Neutrophil (primary cell): Measurements from ENCODE around the gene GNPTG.

ENCODE experiments used
- H3K27ac ChIP-seq: fragments of 200-600 bp; sonication (generic); 2 replicates; pipeline ENCODE4 v1.5.1; 2016; ENCODE audit warnings: mild to moderate bottlenecking, moderate library complexity
- H3K27me3 ChIP-seq: fragments of 200-600 bp; sonication (generic); 2 replicates; pipeline ENCODE4 v1.6.0; 2016; ENCODE audit warnings: mild to moderate bottlenecking
- H3K36me3 ChIP-seq: fragments of 200-600 bp; sonication (generic); 2 replicates; pipeline ENCODE4 v1.5.1; 2017
- H3K4me1 ChIP-seq, 2 experiments: fragments of 200-600 bp in 1 of 2; sonication (generic) in 1 of 2; 1 replicate in 1 of 2; 2 replicates in 1 of 2; pipeline versions ENCODE4 v1.5.1 to v1.6.1; 2013 to 2016; ENCODE audit warnings: low read depth in 1 of 2, low read length in 1 of 2, mild to moderate bottlenecking in 1 of 2, moderate library complexity in 1 of 2; ENCODE audit not compliant: control insufficient read depth in 1 of 2, insufficient read depth in 1 of 2
- H3K4me3 ChIP-seq, 2 experiments: fragments of 200-600 bp in 1 of 2; sonication (generic) in 1 of 2; 1 replicate in 1 of 2; 2 replicates in 1 of 2; pipeline ENCODE4 v1.5.1; 2013 to 2016; ENCODE audit warnings: low read depth in 1 of 2, low read length in 1 of 2, mild to moderate bottlenecking in 1 of 2, moderate library complexity in 1 of 2
- H3K9me3 ChIP-seq: fragments of 200-600 bp; sonication (generic); 2 replicates; pipeline ENCODE4 v1.5.1; 2016
- CTCF ChIP-seq: fragments of 200-600 bp; sonication (generic); IDR thresholded peaks from 2 replicates; pipeline ENCODE4 v1.5.1; 2016; ENCODE audit warnings: antibody characterized with exemption

GNPTG gene

GRCh38 chr16:1394367-1394951 is 42.7 kb downstream of the GNPTG start:
- no peaks in the 10 kb centered on the region for H3K4me1 ChIP-seq
- no peak for TF ChIP-seq CTCF
- H3K36me3 ChIP-seq: peaks cover 99% of the 10 kb centered on the region
- no peaks in the 10 kb centered on the region for H3K27me3 ChIP-seq
- no peaks in the 10 kb centered on the region for H3K9me3 ChIP-seq
- no peak overlapping the region for H3K27ac ChIP-seq
- no peak overlapping the region for H3K4me3 ChIP-seq

DNA sequence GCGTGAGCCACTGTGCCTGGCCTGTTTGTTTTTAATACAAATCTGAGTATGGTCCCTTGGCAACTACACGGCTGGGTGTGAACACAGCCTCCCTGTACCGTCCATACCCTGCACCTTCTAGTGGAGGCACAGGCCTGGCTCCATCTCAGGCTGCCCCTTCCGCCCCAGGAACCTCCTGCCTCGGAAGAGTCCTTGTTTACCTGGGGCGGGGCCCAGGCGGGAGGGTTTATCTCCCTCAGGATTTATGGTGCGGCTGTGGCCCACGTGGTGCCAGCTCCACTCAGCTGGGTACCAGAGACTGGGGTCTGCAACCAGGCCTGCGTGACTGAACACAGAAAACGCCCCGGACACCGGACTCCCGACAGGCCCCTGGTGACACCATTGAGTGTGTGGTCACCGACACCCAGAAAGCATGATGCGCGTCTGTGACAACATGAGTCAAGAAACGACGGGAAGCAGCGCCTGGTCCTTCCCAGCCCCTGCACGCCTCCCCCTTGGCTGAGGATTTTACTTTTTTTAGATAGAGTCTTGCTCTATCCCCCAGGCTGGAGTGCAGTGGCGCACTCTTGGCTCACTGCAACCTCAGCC is 43.8 kb downstream of the GNPTG start:
- H3K36me3 ChIP-seq: peaks cover 99% of the 10 kb centered on the region
- no peak overlapping the region for H3K27ac ChIP-seq
- no peaks in the 10 kb centered on the region for H3K4me1 ChIP-seq
- no peak for TF ChIP-seq CTCF
- no peaks in the 10 kb centered on the region for H3K27me3 ChIP-seq
- no peak overlapping the region for H3K4me3 ChIP-seq
- H3K9me3 ChIP-seq: no peaks in the 10 kb centered on the region

DNA sequence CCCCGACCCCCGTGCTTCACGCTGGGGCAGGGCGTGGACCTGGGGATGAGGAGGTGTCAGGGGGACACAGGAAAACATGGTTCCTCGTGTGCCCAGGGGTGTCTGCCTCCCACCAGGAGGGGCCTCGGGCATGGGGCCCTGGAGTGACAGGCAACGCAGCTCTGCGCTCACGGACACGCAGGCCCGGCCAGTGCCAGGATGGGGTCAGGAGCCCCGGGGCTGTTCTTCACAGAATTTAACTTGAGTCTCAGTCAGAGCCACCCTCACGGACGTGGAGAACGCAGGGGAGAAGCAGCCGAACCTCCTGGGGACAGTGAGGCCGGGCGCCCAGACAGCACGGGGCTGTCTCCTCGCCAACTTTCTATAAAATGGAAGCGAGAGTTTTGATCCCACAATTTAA is 46.0 kb downstream of the GNPTG start:
- Histone ChIP-seq H3K9me3 (no peaks in the 10 kb centered on the region), H3K4me3 (no peak overlapping the region), H3K36me3 (peaks cover 99% of the 10 kb centered on the region), H3K4me1 (no peaks in the 10 kb centered on the region), H3K27ac (no peak overlapping the region), H3K27me3 (no peaks in the 10 kb centered on the region)
- TF ChIP-seq CTCF: no peak

DNA sequence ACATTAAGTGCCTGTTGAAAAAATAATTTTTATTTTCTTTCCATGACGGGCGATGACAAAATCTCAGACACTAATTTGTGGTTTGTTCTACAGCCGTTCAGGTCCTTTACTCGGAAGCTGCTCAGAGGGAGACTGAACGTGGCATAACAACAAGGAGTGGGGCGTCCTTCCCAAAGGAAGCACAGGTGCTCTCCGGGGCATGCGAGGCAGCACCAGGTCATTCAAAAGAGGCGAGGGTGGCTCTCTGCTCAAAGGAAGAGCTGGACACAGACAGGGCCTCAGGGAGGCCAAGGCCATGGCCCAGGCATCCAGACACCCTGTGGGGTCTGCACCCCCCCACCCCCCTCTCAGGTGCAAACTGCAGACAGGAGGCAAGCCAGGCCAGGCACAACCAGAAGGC is 46.6 kb downstream of the GNPTG start:
- TF ChIP-seq CTCF: no peak
- Histone ChIP-seq H3K36me3 (peaks cover 99% of the 10 kb centered on the region), H3K4me3 (no peak overlapping the region), H3K27ac (no peak overlapping the region), H3K4me1 (no peaks in the 10 kb centered on the region), H3K27me3 (no peaks in the 10 kb centered on the region), H3K9me3 (no peaks in the 10 kb centered on the region)

DNA sequence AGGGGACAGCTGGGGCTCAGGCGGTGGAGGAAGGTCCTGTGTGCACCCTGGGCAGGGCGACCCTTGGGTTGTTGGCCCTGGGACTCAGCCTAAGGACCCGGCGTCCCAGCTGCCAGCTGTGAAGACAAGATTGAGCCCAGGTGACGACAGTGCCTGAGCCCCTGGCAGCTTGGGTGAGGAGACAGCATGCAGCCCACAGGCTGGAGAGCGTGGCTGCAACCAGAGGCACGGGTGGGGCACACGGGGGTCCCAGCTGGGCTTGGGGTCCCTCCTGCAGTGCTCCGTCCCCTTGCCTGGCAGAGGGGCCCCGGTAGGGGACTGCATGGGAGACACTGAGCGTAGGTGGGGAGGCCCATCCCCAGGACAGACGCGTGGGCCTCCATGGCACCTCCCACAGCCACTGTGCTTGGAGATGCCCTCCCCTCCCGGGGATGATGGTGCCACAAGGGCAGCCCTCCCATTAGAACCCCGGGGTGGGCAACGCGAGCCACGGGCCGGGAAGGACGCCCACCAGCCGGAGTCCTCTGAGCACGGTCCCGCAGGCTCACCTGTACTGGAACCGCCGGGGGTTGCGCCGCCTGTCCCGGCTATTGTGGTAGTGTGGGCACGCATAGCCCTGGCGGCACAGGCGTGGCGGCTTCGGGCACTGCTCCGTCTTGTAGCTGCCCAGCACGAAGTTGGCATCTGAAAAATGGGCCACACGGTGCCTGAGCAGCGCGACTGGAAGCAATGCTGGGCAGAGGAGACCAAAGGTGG is 47.3 kb downstream of the GNPTG start:
- no peak overlapping the region for H3K27ac ChIP-seq
- H3K27me3 ChIP-seq: no peaks in the 10 kb centered on the region
- TF ChIP-seq CTCF: no peak
- H3K9me3 ChIP-seq: no peaks in the 10 kb centered on the region
- peaks cover 99% of the 10 kb centered on the region for H3K36me3 ChIP-seq
- H3K4me1 ChIP-seq: no peaks in the 10 kb centered on the region
- H3K4me3 ChIP-seq: no peak overlapping the region
